ENCODE measurements around the gene PTPN1.

The PTPN1 gene

GRCh38 chr20:50464725-50465650 is 45.2 kb upstream of the PTPN1 start:
- H3K36me3 ChIP-seq (ENCODE audit: low read depth) = no peaks in the 10 kb centered on the region
- no peak for ATAC-seq (ENCODE audit: low read depth)
- H3K9me3 ChIP-seq (ENCODE audit: severe bottlenecking) = no peaks in the 10 kb centered on the region
- H3K4me3 ChIP-seq (ENCODE audit: severe bottlenecking) = no peak overlapping the region
- no peak for DNase-seq (ENCODE audit: low spot score)
- H3K27me3 ChIP-seq (ENCODE audit: insufficient read depth, poor library complexity, severe bottlenecking) = no peaks in the 10 kb centered on the region
- H3K27ac ChIP-seq (ENCODE audit: poor library complexity, severe bottlenecking) = no peak overlapping the region
- TF ChIP-seq CTCF (IDR thresholded peaks at IDR 0.05; ENCODE audit: poor library complexity, severe bottlenecking) = no peak
- peaks cover 3% of the 10 kb centered on the region for H3K4me1 ChIP-seq (ENCODE audit: insufficient read depth, poor library complexity, severe bottlenecking)

- Histone ChIP-seq H3K4me3 (ENCODE audit: severe bottlenecking) (no peak overlapping the region), H3K9me3 (ENCODE audit: severe bottlenecking) (no peaks in the 10 kb centered on the region), H3K27me3 (ENCODE audit: insufficient read depth, poor library complexity, severe bottlenecking) (no peaks in the 10 kb centered on the region), H3K27ac (ENCODE audit: poor library complexity, severe bottlenecking) (no peak overlapping the region), H3K4me1 (ENCODE audit: insufficient read depth, poor library complexity, severe bottlenecking) (peaks cover 14% of the 10 kb centered on the region), H3K36me3 (ENCODE audit: low read depth) (no peaks in the 10 kb centered on the region)
- ATAC-seq (ENCODE audit: low read depth) (no peak), DNase-seq (ENCODE audit: low spot score) (no peak)
- TF ChIP-seq CTCF (IDR thresholded peaks at IDR 0.05; ENCODE audit: poor library complexity, severe bottlenecking) = no peak
Observed at GRCh38 chr20:50467174-50467573, 43.0 kb upstream of the PTPN1 start.

GRCh38 chr20:50467718-50468356 is 42.3 kb upstream of the PTPN1 start:
- DNase-seq (ENCODE audit: low spot score) (no peak), ATAC-seq (ENCODE audit: low read depth) (peak; percentile 62)
- TF ChIP-seq CTCF (IDR thresholded peaks at IDR 0.05; ENCODE audit: poor library complexity, severe bottlenecking) = no peak
- Histone ChIP-seq H3K4me3 (ENCODE audit: severe bottlenecking) (no peak overlapping the region), H3K27me3 (ENCODE audit: insufficient read depth, poor library complexity, severe bottlenecking) (no peaks in the 10 kb centered on the region), H3K27ac (ENCODE audit: poor library complexity, severe bottlenecking) (no peak overlapping the region), H3K9me3 (ENCODE audit: severe bottlenecking) (no peaks in the 10 kb centered on the region), H3K4me1 (ENCODE audit: insufficient read depth, poor library complexity, severe bottlenecking) (peaks cover 14% of the 10 kb centered on the region), H3K36me3 (ENCODE audit: low read depth) (no peaks in the 10 kb centered on the region)

GRCh38 chr20:50468378-50468798 is 41.8 kb upstream of the PTPN1 start:
- Histone ChIP-seq H3K9me3 (ENCODE audit: severe bottlenecking) (no peaks in the 10 kb centered on the region), H3K27me3 (ENCODE audit: insufficient read depth, poor library complexity, severe bottlenecking) (no peaks in the 10 kb centered on the region), H3K4me1 (ENCODE audit: insufficient read depth, poor library complexity, severe bottlenecking) (peaks cover 14% of the 10 kb centered on the region), H3K4me3 (ENCODE audit: severe bottlenecking) (no peak overlapping the region), H3K27ac (ENCODE audit: poor library complexity, severe bottlenecking) (no peak overlapping the region), H3K36me3 (ENCODE audit: low read depth) (no peaks in the 10 kb centered on the region)
- DNase-seq (ENCODE audit: low spot score) (no peak), ATAC-seq (ENCODE audit: low read depth) (no peak)
- TF ChIP-seq CTCF (IDR thresholded peaks at IDR 0.05; ENCODE audit: poor library complexity, severe bottlenecking) = no peak

Measured in RWPE2 (cell line).